ENCODE results near the gene HSF2.

GRCh38 chr6:122407712-122408111 lies 8.3 kb downstream of the HSF2 start:
- no peak for TF ChIP-seq POLR2A (IDR thresholded peaks at IDR 0.05)
- no peak for TF ChIP-seq CTCF (IDR thresholded peaks at IDR 0.05)

Data from esophagus squamous epithelium (tissue), 4 donors.